ENCODE results near the gene IQSEC1. TPM values are rescaled to one million over a fixed set of nuclear protein-coding genes. Genes with fewer than 3 reads are reported as not detected.
A peak's percentile ranks its signal among the peaks of the same experiment; 100 is the strongest.

Gene IQSEC1
- total RNA-seq, 2 donors from 2014 or later, result 22.7 to 24.5 TPM

GRCh38 chr3:12977117-12977808 lies 96.0 kb downstream of the IQSEC1 start:
- H3K4me3 ChIP-seq (ENCODE audit: low read length), result no peak overlapping the region
- no peak overlapping the region for H3K9ac ChIP-seq (ENCODE audit: extremely low read depth, low read length, poor library complexity, severe bottlenecking)
- Mint-ChIP-seq H3K4me3 (no peak overlapping the region), H3K4me1 (peaks cover 35% of the 10 kb centered on the region), H3K9me3 (no peaks in the 10 kb centered on the region), H3K27ac (peak overlapping the region; percentile 12), H3K36me3 (ENCODE audit: low read depth) (no peaks in the 10 kb centered on the region), H3K27me3 (ENCODE audit: insufficient read depth) (peaks cover 28% of the 10 kb centered on the region)
- H3K9me3 ChIP-seq (ENCODE audit: control insufficient read depth, low read length), result no peaks in the 10 kb centered on the region
- H3K27ac ChIP-seq (ENCODE audit: low read depth, low read length), result no peak overlapping the region
- H3K36me3 ChIP-seq (ENCODE audit: control insufficient read depth, insufficient read depth, low read length), result no peaks in the 10 kb centered on the region
- peaks cover 19% of the 10 kb centered on the region for H3K4me1 ChIP-seq (ENCODE audit: control insufficient read depth, insufficient read depth, low read length)
- H3K27me3 ChIP-seq (ENCODE audit: control insufficient read depth, insufficient read depth, low read length, poor library complexity, severe bottlenecking), result no peaks in the 10 kb centered on the region
- WGBS, 2 experiments (ENCODE audit: insufficient coverage in 1 of 2, insufficient read length in 1 of 2), result 87 to 97% methylated on average over 7 to 10 of the region's 10 CpGs
- no peak for TF ChIP-seq CTCF (conservative IDR thresholded peaks at IDR 0.05)
- peak; percentile 69 for DNase-seq

GRCh38 chr3:12975748-12976522 lies 97.3 kb downstream of the IQSEC1 start:
- DNase-seq, result no peak
- Histone ChIP-seq H3K36me3 (ENCODE audit: control insufficient read depth, insufficient read depth, low read length) (no peaks in the 10 kb centered on the region), H3K27me3 (ENCODE audit: control insufficient read depth, insufficient read depth, low read length, poor library complexity, severe bottlenecking) (no peaks in the 10 kb centered on the region), H3K4me3 (ENCODE audit: low read length) (no peak overlapping the region), H3K9ac (ENCODE audit: extremely low read depth, low read length, poor library complexity, severe bottlenecking) (no peak overlapping the region), H3K27ac (ENCODE audit: low read depth, low read length) (no peak overlapping the region), H3K4me1 (ENCODE audit: control insufficient read depth, insufficient read depth, low read length) (peaks cover 19% of the 10 kb centered on the region), H3K9me3 (ENCODE audit: control insufficient read depth, low read length) (no peaks in the 10 kb centered on the region)
- Mint-ChIP-seq H3K9me3 (no peaks in the 10 kb centered on the region), H3K4me3 (no peak overlapping the region), H3K27ac (no peak overlapping the region), H3K27me3 (ENCODE audit: insufficient read depth) (peaks cover 32% of the 10 kb centered on the region), H3K4me1 (peaks cover 35% of the 10 kb centered on the region), H3K36me3 (ENCODE audit: low read depth) (no peaks in the 10 kb centered on the region)
- WGBS, 2 experiments (ENCODE audit: insufficient coverage in 1 of 2, insufficient read length in 1 of 2), result 87 to 92% methylated on average over 6 to 12 of the region's 12 CpGs
- no peak for TF ChIP-seq CTCF (conservative IDR thresholded peaks at IDR 0.05)

- Mint-ChIP-seq H3K4me1 (peaks cover 24% of the 10 kb centered on the region), H3K9me3 (no peaks in the 10 kb centered on the region), H3K27ac (no peak overlapping the region), H3K4me3 (no peak overlapping the region), H3K36me3 (ENCODE audit: low read depth) (no peaks in the 10 kb centered on the region), H3K27me3 (ENCODE audit: insufficient read depth) (peaks cover 35% of the 10 kb centered on the region)
- Histone ChIP-seq H3K27me3 (ENCODE audit: control insufficient read depth, insufficient read depth, low read length, poor library complexity, severe bottlenecking) (no peaks in the 10 kb centered on the region), H3K9ac (ENCODE audit: extremely low read depth, low read length, poor library complexity, severe bottlenecking) (no peak overlapping the region), H3K9me3 (ENCODE audit: control insufficient read depth, low read length) (no peaks in the 10 kb centered on the region), H3K27ac (ENCODE audit: low read depth, low read length) (no peak overlapping the region), H3K4me3 (ENCODE audit: low read length) (no peak overlapping the region), H3K36me3 (ENCODE audit: control insufficient read depth, insufficient read depth, low read length) (no peaks in the 10 kb centered on the region), H3K4me1 (ENCODE audit: control insufficient read depth, insufficient read depth, low read length) (peaks cover 8% of the 10 kb centered on the region)
- TF ChIP-seq CTCF (conservative IDR thresholded peaks at IDR 0.05), result no peak
- 91 to 92% methylated on average over 6 of the region's 6 CpGs for WGBS, 2 experiments (ENCODE audit: insufficient coverage in 1 of 2, insufficient read length in 1 of 2)
- DNase-seq, result no peak
These were observed 98.4 kb downstream of the IQSEC1 start for GRCh38 chr3:12974819-12975218.
